ENCODE data around the gene TACC3.
A peak's percentile ranks its signal among the peaks of the same experiment; 100 is the strongest.

The TACC3 gene

GRCh38 chr4:1705732-1706131 lies 15.6 kb upstream of the TACC3 start:
- FAIRE-seq = no peak

- FAIRE-seq = no peak
These were observed 15.0 kb upstream of the TACC3 start for GRCh38 chr4:1706358-1706757.

- FAIRE-seq = no peak
These were observed 12.7 kb upstream of the TACC3 start for GRCh38 chr4:1708581-1708980.

GRCh38 chr4:1711055-1711570 lies 10.2 kb upstream of the TACC3 start:
- no peak for FAIRE-seq

GRCh38 chr4:1711571-1712215 lies 9.6 kb upstream of the TACC3 start:
- no peak for FAIRE-seq

GRCh38 chr4:1712216-1713002 lies 8.9 kb upstream of the TACC3 start, which contains the start of gene SLBP:
Gene SLBP (minus strand): TSS chr4:1712319. CDS start chr4:1712188, 131 bp downstream.
- FAIRE-seq = peak; percentile 21

- no peak for FAIRE-seq
These were observed 8.1 kb upstream of the TACC3 start for GRCh38 chr4:1713003-1713851.

- FAIRE-seq = peak; percentile 36
These were observed 6.9 kb upstream of the TACC3 start for GRCh38 chr4:1714303-1715001.

- no peak for FAIRE-seq
These were observed 6.1 kb upstream of the TACC3 start for GRCh38 chr4:1715002-1715758.

GRCh38 chr4:1716065-1716945 lies 5.0 kb upstream of the TACC3 start:
- FAIRE-seq = no peak

- FAIRE-seq = no peak
These were observed 3.9 kb upstream of the TACC3 start for GRCh38 chr4:1717129-1718094.

- FAIRE-seq = no peak
These were observed 3.0 kb upstream of the TACC3 start for GRCh38 chr4:1718095-1718850.

- no peak for FAIRE-seq
These were observed 948 bp upstream of the TACC3 start for GRCh38 chr4:1720163-1720983.

GRCh38 chr4:1721666-1722550 lies 587 bp downstream of the TACC3 start:
- no peak for FAIRE-seq

GRCh38 chr4:1722551-1723118 lies 1.3 kb downstream of the TACC3 start:
- no peak for FAIRE-seq

- no peak for FAIRE-seq
These were observed 1.9 kb downstream of the TACC3 start for GRCh38 chr4:1723131-1723801.
